ENCODE results near the gene PLCB1.

GRCh38 chr20:8291200-8291599 lies 159.1 kb downstream of the PLCB1 start:
- no peak for TF ChIP-seq ZBTB43 (CRISPR knock-in tag; IDR thresholded peaks at IDR 0.05)
- TF ChIP-seq USF2 (CRISPR knock-in tag; IDR thresholded peaks at IDR 0.05): no peak
- TF ChIP-seq, protein P1, sequence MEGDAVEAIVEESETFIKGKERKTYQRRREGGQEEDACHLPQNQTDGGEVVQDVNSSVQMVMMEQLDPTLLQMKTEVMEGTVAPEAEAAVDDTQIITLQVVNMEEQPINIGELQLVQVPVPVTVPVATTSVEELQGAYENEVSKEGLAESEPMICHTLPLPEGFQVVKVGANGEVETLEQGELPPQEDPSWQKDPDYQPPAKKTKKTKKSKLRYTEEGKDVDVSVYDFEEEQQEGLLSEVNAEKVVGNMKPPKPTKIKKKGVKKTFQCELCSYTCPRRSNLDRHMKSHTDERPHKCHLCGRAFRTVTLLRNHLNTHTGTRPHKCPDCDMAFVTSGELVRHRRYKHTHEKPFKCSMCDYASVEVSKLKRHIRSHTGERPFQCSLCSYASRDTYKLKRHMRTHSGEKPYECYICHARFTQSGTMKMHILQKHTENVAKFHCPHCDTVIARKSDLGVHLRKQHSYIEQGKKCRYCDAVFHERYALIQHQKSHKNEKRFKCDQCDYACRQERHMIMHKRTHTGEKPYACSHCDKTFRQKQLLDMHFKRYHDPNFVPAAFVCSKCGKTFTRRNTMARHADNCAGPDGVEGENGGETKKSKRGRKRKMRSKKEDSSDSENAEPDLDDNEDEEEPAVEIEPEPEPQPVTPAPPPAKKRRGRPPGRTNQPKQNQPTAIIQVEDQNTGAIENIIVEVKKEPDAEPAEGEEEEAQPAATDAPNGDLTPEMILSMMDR (IDR thresholded peaks at IDR 0.05): no peak
- TF ChIP-seq CBFB (CRISPR knock-in tag; IDR thresholded peaks at IDR 0.05; ENCODE audit: low read depth): no peak
- no peak for TF ChIP-seq ZNF281 (CRISPR knock-in tag; IDR thresholded peaks at IDR 0.05)
- TF ChIP-seq ZNF138 (CRISPR knock-in tag; conservative IDR thresholded peaks at IDR 0.05): no peak
- TF ChIP-seq SP1 (CRISPR knock-in tag; conservative IDR thresholded peaks at IDR 0.05): no peak
- no peak for TF ChIP-seq CDX4 (CRISPR knock-in tag; IDR thresholded peaks at IDR 0.05; ENCODE audit: borderline replicate concordance)
- no peak for TF ChIP-seq RELA (CRISPR knock-in tag; IDR thresholded peaks at IDR 0.05; ENCODE audit: borderline replicate concordance)
- no peak for TF ChIP-seq TCF7 (CRISPR knock-in tag; IDR thresholded peaks at IDR 0.05; ENCODE audit: low read depth)

Measured in WTC11 (cell line).